GM19023 (cell line): ENCODE measurements around the gene SLC29A1.
"Not testable (repeated sequence)": the region's sequence is repeated elsewhere in the genome, so short reads cannot be mapped to it uniquely, and the experiment has no call there.

Experiments
- ATAC-seq: cut with Tn5 transposase; IDR thresholded peaks from one replicate; pipeline ENCODE4 v1.9.1; 2021; ENCODE audit warnings: mild to moderate bottlenecking, moderate library complexity; ENCODE audit not compliant: unreplicated experiment

SLC29A1 gene

GRCh38 chr6:44193307-44193910 lies 30.0 kb upstream of the SLC29A1 start:
- ATAC-seq: no peak

GRCh38 chr6:44194326-44194725 lies 29.1 kb upstream of the SLC29A1 start:
- ATAC-seq: no peak

DNA sequence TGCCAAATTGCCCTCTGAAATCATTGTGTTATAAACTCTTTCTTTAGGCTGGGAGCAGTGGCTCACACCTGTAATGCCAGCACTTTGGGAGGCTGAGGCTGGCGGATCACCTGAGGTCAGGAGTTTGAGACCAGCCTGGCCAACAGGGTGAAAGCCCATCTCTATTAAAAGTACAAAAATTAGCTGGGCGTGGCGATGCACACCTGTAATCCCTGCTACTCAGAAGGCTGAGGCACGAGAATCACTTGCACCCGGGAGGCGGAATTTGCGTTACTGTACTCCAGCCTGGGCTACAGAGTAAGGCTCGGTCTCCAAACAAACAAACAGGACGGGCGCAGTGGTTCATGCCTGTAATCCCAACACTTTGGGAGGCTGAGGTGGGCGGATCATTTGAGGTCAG lies 27.0 kb upstream of the SLC29A1 start:
- not testable (repeated sequence) for ATAC-seq

DNA sequence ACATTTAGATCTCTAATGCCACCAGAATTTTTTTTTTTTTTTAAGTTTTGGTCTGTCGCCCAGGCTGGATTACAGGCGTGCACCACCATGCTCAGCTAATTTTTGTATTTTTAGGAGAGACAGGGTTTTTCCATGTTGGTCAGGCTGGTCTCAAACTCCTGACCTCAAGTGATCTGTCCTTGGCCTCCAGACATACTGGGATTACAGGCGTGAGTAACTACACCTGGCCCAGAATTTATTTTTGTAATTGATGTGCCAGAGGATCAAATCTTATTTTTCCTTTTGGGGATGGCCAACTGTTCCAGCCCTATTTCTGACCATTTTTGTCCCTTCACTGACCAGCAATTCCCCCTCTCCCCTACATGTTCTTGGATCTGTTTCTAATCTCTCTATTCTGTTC lies 24.7 kb upstream of the SLC29A1 start:
- no peak for ATAC-seq

DNA sequence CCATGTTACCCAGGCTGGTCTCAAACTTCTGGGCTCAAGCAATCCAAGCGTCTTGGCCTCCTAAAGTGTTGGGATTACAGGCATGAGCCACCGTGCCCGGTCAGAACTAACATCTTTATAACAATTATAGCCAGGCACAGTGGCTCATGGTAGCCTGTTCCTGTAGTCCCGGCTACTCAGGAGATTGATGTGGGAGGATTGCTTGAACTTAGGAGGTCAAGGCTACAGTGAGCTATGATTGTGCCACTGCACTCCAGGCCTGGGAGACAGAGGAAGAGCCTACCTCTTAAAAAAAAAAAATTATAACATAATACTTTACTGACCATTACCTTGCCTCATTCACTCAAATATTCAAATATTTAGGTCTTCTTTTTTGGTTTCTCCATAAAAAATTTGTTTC lies 23.5 kb upstream of the SLC29A1 start:
- ATAC-seq: no peak

DNA sequence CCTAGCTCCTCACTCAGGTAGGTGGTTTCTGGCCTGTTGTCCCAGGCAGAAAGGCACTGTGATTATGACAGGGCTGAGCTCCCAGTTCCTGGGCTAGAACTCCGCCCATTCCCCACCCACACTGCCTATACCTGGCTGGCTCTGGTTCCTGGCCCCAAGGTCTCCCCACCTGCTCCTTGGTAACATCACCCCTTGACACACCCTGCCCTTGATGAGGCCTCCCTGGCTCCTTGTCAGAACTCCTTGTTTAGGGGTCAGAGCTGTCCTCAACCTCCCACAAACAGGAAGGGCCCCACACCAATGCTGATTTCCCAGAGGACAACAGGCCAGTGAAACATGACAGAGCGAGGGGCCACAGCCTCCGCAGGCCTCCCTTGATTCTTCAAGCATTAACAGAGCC lies 22.2 kb upstream of the SLC29A1 start:
- no peak for ATAC-seq

DNA sequence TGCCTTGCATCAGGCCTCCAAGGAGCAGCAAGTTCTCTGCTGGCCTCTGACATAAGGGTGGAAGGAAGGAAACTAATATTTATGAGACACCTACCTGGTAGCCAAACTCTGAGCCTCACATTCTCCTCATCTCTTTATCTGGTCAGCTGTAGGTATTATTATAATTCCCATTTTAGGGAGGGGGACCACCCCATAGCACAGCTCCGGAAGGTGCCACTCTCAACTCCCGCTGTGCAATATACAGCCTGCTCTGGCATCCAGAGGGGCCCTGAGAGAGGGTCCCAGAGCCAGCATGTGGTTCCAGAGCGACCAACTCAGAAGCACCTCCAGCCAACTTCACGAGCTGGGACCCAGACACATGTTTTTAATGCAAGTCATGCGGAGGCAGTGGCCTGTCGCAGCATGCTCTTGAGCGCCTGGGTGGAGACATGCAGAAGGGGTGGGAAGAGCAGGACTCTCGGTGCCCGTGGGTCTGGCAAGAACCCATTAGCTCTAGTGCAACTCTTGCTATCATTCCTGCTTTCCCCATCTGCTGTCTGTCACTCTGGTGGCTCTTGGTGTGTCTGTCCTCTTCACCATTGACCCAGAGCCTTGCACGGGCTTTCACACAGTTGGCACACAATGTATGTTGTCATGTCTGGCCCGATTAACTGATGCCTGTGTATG lies 21.6 kb upstream of the SLC29A1 start:
- ATAC-seq: no peak

DNA sequence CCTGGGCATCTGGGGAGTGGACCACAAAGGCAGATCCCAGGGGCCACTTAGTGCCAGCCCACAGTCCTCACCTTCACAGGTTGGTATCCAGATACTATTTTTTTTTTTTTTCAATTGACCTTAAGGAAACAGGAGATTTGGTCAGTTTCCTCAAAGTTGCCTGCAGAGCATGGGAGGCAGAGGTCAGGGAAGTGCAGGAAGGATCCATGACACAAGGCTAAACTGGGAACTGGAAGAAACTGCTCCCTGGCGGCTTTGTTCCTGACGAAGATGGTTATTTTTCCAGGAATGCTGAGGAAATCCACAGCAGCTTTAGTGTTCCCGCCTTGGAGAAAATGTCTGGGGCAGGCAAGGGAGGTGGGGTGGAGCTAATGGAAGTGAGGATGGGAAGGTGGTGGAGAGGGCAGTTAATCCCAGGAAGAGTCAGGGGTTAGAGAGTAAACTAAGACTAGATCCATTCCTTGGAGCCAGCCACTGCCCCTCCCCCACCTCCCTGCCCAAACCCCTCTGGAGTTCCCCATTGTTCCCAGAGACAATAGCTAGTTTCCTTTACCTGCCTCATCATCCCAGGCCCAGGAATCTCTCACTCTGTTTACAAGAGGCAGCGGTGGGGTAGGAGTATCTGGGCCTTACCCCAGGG lies 20.9 kb upstream of the SLC29A1 start:
- ATAC-seq: no peak

GRCh38 chr6:44202972-44203750 lies 20.2 kb upstream of the SLC29A1 start:
- no peak for ATAC-seq

DNA sequence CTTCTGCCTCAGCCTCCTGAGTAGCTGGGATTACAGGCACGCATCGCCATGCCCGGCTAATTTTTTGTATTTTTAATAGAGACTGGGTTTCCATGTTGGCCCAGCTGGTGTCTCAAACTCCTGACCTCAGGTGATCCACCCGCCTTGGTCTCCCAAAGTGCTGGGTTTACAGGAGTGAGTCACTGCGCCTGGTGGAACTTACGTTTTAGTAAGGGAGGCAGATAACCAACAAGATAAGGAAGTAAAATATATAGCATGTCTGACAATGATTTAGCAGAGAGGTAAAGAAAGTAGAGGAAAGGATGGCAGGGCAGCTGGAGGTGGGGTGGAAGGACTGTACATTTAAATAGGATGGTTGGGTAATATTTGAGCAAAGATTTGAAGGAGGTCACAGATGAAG lies 19.4 kb upstream of the SLC29A1 start:
- ATAC-seq: no peak

- ATAC-seq: no peak
These were observed 15.4 kb upstream of the SLC29A1 start for GRCh38 chr6:44207966-44208365.

GRCh38 chr6:44211284-44211683 lies 12.1 kb upstream of the SLC29A1 start:
- no peak for ATAC-seq

- ATAC-seq: no peak
These were observed 9.1 kb upstream of the SLC29A1 start for GRCh38 chr6:44214307-44214706.

GRCh38 chr6:44216677-44217331 lies 6.6 kb upstream of the SLC29A1 start, which contains the start of gene MYMX:
TSS of gene MYMX (plus strand) at chr6:44216926. CDS start at chr6:44217472, 546 bp downstream.
- no peak for ATAC-seq

- ATAC-seq: no peak
These were observed 5.9 kb upstream of the SLC29A1 start for GRCh38 chr6:44217332-44218143.

GRCh38 chr6:44219053-44219814 lies 4.2 kb upstream of the SLC29A1 start:
- ATAC-seq: peak; percentile 61

- no peak for ATAC-seq
These were observed 3.3 kb upstream of the SLC29A1 start for GRCh38 chr6:44219815-44220784.

GRCh38 chr6:44220913-44221290 lies 2.5 kb upstream of the SLC29A1 start:
- no peak for ATAC-seq
